ENCODE measurements around the gene GFER.

DNA sequence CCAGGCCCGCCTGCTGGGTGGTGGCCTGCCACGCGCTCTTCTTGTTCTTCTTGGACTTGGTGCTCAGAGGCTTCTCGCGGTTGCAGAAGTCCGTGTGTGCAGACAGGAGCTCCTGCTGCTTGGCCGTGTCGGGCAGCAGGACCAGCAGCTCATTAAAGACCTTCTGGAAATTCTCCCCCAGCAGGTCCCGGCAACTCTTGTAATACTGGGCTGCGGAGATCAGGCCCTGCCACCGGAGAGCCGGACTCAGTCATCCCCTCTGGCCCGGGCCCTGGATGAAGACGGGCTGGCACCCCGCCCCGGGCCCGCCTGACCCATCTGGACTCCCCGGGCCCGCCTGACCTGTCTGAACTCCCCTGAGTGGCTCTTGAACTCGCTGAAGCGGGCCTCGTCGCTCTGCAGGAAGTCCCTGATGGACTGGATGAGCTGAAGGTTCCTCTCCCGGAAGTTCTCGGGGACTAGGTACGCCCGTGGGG is 14.4 kb downstream of the GFER start:
- TF ChIP-seq ESRRG (CRISPR knock-in tag; IDR thresholded peaks at IDR 0.05) (no peak), SNAI2 (CRISPR knock-in tag; IDR thresholded peaks at IDR 0.05) (no peak), ISL1 (CRISPR knock-in tag; IDR thresholded peaks at IDR 0.05) (no peak), ARNTL (CRISPR knock-in tag; IDR thresholded peaks at IDR 0.05; ENCODE audit: borderline replicate concordance, low read depth) (no peak), GLIS3 (CRISPR knock-in tag; IDR thresholded peaks at IDR 0.05) (no peak), CSDC2 (CRISPR knock-in tag; IDR thresholded peaks at IDR 0.05) (no peak), ZFP30 (CRISPR knock-in tag; IDR thresholded peaks at IDR 0.05) (no peak), ZNF70 (CRISPR knock-in tag; IDR thresholded peaks at IDR 0.05) (no peak), OSR1 (CRISPR knock-in tag; IDR thresholded peaks at IDR 0.05) (no peak), PATZ1 (CRISPR knock-in tag; IDR thresholded peaks at IDR 0.05; ENCODE audit: borderline replicate concordance) (no peak), RARB (CRISPR knock-in tag; IDR thresholded peaks at IDR 0.05) (no peak)
- TF ChIP-seq, protein P1, sequence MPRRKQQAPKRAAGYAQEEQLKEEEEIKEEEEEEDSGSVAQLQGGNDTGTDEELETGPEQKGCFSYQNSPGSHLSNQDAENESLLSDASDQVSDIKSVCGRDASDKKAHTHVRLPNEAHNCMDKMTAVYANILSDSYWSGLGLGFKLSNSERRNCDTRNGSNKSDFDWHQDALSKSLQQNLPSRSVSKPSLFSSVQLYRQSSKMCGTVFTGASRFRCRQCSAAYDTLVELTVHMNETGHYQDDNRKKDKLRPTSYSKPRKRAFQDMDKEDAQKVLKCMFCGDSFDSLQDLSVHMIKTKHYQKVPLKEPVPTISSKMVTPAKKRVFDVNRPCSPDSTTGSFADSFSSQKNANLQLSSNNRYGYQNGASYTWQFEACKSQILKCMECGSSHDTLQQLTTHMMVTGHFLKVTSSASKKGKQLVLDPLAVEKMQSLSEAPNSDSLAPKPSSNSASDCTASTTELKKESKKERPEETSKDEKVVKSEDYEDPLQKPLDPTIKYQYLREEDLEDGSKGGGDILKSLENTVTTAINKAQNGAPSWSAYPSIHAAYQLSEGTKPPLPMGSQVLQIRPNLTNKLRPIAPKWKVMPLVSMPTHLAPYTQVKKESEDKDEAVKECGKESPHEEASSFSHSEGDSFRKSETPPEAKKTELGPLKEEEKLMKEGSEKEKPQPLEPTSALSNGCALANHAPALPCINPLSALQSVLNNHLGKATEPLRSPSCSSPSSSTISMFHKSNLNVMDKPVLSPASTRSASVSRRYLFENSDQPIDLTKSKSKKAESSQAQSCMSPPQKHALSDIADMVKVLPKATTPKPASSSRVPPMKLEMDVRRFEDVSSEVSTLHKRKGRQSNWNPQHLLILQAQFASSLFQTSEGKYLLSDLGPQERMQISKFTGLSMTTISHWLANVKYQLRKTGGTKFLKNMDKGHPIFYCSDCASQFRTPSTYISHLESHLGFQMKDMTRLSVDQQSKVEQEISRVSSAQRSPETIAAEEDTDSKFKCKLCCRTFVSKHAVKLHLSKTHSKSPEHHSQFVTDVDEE (CRISPR knock-in tag; IDR thresholded peaks at IDR 0.05): no peak

Data from SK-N-SH treated with all-trans-retinoic acid at 6 μM for 48 hours (cell line).